K562 (cell line): ENCODE measurements around the gene SPTLC2. TPM values are rescaled to one million over a fixed set of nuclear protein-coding genes. Genes with fewer than 3 reads are reported as not detected.

Experiments used
- EGR1 ChIP-seq: fragments of 450-650 bp; conservative IDR thresholded peaks from 2 replicates; pipeline ENCODE4 v1.6.1; 2017; ENCODE audit warnings: mild to moderate bottlenecking
- FOXM1 ChIP-seq, 2 experiments: fragments of 450-650 bp in 1 of 2; sonication (generic) in 1 of 2; formaldehyde crosslinking in 1 of 2; IDR thresholded peaks; 2 replicates each; pipeline versions ENCODE4 v1.6.1 to v1.9.0; 2017 to 2022; ENCODE audit warnings: low read depth in 2 of 2, mild to moderate bottlenecking in 2 of 2, missing genetic modification reagents in 1 of 2, moderate library complexity in 1 of 2
- ILF3 ChIP-seq: fragments of 450-650 bp; IDR thresholded peaks from 2 replicates; pipeline ENCODE4 v1.6.1; 2018; ENCODE audit warnings: antibody characterized with exemption, mild to moderate bottlenecking, moderate library complexity, borderline replicate concordance
- JUND ChIP-seq, 2 experiments: IDR thresholded peaks; 2 replicates in 1 of 2; 3 replicates in 1 of 2; pipeline ENCODE4 v1.6.1; 2011; ENCODE audit warnings: borderline replicate concordance in 2 of 2, low read depth in 2 of 2, low read length in 2 of 2, improper control_type of control experiment in 1 of 2, missing biosample characterization in 1 of 2, missing genetic modification characterization in 1 of 2, missing genetic modification reagents in 1 of 2
- NFE2L1 ChIP-seq: fragments of 450-650 bp; IDR thresholded peaks from 2 replicates; pipeline ENCODE4 v1.6.1; 2016; ENCODE audit warnings: missing genetic modification characterization, low read depth, mild to moderate bottlenecking, missing compliant biosample characterization, moderate library complexity, borderline replicate concordance
- NONO ChIP-seq, 2 experiments: fragments of 200-400 bp in 1 of 2; fragments of 450-650 bp in 1 of 2; formaldehyde crosslinking in 1 of 2; IDR thresholded peaks; 2 replicates each; pipeline ENCODE4 v1.6.1; 2017; ENCODE audit warnings: low read depth in 2 of 2, mild to moderate bottlenecking in 2 of 2, moderate library complexity in 2 of 2, low read length in 1 of 2
- NR2C1 ChIP-seq, 2 experiments: fragments of 450-650 bp; IDR thresholded peaks; 2 replicates each; pipeline ENCODE4 v1.6.1; 2017; ENCODE audit warnings: mild to moderate bottlenecking in 2 of 2, antibody characterized with exemption in 1 of 2, inconsistent platforms in 1 of 2, missing compliant biosample characterization in 1 of 2, missing genetic modification characterization in 1 of 2
- SMARCA5 ChIP-seq: fragments of 450-650 bp; IDR thresholded peaks from 2 replicates; pipeline ENCODE4 v1.6.1; 2016
- TCF7 ChIP-seq: sonication (generic); IDR thresholded peaks from 2 replicates; pipeline ENCODE4 v1.6.1; 2016; ENCODE audit warnings: antibody characterized with exemption, borderline replicate concordance
- ZNF253 ChIP-seq: fragments of 250-450 bp; sonication (Bioruptor Pico); conservative IDR thresholded peaks from 2 replicates; pipeline ENCODE4 v1.6.1; 2021; ENCODE audit warnings: mild to moderate bottlenecking
- polyA plus RNA-seq, 8 experiments: library from polyadenylated mRNA; depleted of rRNA in 4 of 8; stranded (reverse) in 5 of 8; unstranded in 3 of 8; fragments of >200 nt; fragmentation: Nextera tagmentation in 2 of 8; fragmentation: Illumina TruSeq in 1 of 8; extraction: Ambion mirVana in 2 of 8; extraction: Trizol in 1 of 8; gene quantifications; 2 replicates each; pipeline versions ENCODE4 v1.2.1 to v1.2.3, GENCODE V29; 2011 to 2014; ENCODE audit warnings: inconsistent platforms in 1 of 8, missing spikeins in 1 of 8
- total RNA-seq, 7 experiments: library from RNA; depleted of rRNA in 6 of 7; stranded (reverse); fragments of >200 nt in 6 of 7; fragmentation: Illumina TruSeq in 2 of 7; extraction: Trizol in 2 of 7; gene quantifications; 2 replicates each; pipeline versions ENCODE4 v1.2.1 to v1.2.3, GENCODE V29; 2011 to 2021; ENCODE audit warnings: low replicate concordance in 1 of 7
- TF ChIP-seq, protein P1 (sequence below): fragments of 450-650 bp; IDR thresholded peaks from 2 replicates; pipeline ENCODE4 v1.6.1; 2016; ENCODE audit warnings: antibody characterized with exemption
- TF ChIP-seq, protein P2 (sequence below), 2 experiments: fragments of 200-800 bp in 1 of 2; sonication (Bioruptor generic) in 1 of 2; sonication (generic) in 1 of 2; formaldehyde crosslinking in 1 of 2; IDR thresholded peaks in 1 of 2; conservative IDR thresholded peaks in 1 of 2; 2 replicates each; pipeline versions ENCODE4 v1.5.0 to v1.6.1; 2016 to 2020; ENCODE audit warnings: missing compliant biosample characterization in 1 of 2, missing genetic modification characterization in 1 of 2, missing genetic modification reagents in 1 of 2
- TF ChIP-seq, protein P3 (sequence below): sonication (generic); formaldehyde crosslinking; IDR thresholded peaks from 2 replicates; pipeline ENCODE4 v1.8.0; 2022; ENCODE audit warnings: missing genetic modification reagents, mild to moderate bottlenecking, borderline replicate concordance
- TF ChIP-seq, protein P4 (sequence below): sonication (generic); formaldehyde crosslinking; IDR thresholded peaks from 2 replicates; pipeline ENCODE4 v1.8.1; 2023; ENCODE audit warnings: mild to moderate bottlenecking, missing genetic modification reagents
- TF ChIP-seq, protein P5 (sequence below): fragments of 200-800 bp; sonication (Bioruptor generic); IDR thresholded peaks from 2 replicates; pipeline ENCODE4 v1.6.1; 2017; ENCODE audit warnings: missing genetic modification characterization, missing compliant biosample characterization

The SPTLC2 gene
- total and polyA plus RNA-seq, 9 of the 15 experiments (the other 6 are each of a cell fraction or from before 2014, with no cell fraction given): 4.5 to 30.4 (median 14.0) TPM

DNA sequence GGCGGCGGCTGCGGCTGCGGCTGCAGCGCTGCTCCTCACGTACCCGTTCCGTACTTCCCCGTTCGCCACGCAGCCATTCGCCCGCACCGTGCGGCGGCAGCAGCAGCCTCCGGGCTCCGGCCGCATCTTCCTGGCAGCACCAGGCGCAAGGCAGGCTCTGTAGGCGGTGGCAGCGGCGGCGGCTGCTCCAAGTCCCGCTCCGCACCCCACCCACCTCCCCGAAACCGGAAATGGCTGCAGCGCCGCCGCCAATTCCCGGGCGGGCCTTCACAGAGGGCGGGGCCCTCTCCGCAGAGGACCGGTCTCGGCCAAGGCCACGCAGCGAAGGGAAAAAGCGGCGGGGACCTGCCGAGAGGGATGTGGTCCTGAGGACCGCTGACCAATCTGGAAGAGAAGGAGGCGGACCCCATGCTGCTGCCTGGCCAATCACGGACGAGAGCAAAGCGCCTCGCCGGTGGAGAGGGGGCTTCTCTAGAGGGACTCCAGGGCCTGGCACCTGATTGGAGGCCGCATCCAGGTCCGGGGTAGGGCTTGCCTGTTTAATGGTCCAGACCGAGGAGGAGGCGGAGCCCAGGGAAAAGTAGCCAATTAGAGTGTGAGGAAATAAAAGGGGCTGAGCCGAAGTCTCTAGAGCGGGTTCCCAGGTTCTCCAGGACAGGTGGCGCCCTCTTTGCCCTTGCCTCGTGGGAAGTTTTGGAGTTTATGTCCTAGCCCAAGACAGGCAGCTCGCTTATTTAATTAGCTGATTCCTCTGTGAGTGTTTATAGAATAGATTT, at the start of gene SPTLC2 (continued):
- TF ChIP-seq, protein P1, sequence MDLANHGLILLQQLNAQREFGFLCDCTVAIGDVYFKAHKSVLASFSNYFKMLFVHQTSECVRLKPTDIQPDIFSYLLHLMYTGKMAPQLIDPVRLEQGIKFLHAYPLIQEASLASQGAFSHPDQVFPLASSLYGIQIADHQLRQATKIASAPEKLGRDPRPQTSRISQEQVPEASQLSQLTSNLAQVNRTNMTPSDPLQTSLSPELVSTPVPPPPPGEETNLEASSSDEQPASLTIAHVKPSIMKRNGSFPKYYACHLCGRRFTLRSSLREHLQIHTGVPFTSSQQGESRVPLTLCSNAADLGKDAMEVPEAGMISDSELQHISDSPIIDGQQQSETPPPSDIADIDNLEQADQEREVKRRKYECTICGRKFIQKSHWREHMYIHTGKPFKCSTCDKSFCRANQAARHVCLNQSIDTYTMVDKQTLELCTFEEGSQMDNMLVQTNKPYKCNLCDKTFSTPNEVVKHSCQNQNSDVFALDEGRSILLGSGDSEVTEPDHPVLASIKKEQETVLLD: no peak
- TF ChIP-seq NR2C1 (IDR thresholded peaks at IDR 0.05) (no peak), NR2C1 (tag; IDR thresholded peaks at IDR 0.05) (no peak), NONO (IDR thresholded peaks at IDR 0.05; ENCODE audit: low read depth in 2 of 2, low read length in 1 of 2) (no peak), ILF3 (no peak), NFE2L1 (no peak), ZNF253 (CRISPR knock-in tag) (no peak), JUND (IDR thresholded peaks at IDR 0.05; ENCODE audit: borderline replicate concordance, low read depth, low read length) (no peak), JUND (tag; IDR thresholded peaks at IDR 0.05; ENCODE audit: borderline replicate concordance, low read depth, low read length) (no peak; the same call in 2 of the 3 replicates), FOXM1 (IDR thresholded peaks at IDR 0.05; ENCODE audit: low read depth) (no peak), FOXM1 (CRISPR knock-in tag; IDR thresholded peaks at IDR 0.05; ENCODE audit: low read depth) (no peak), TCF7 (no peak), SMARCA5 (no peak), EGR1 (peak; percentile 35; the same call in 1 of the 2 replicates)
- TF ChIP-seq, protein P2, sequence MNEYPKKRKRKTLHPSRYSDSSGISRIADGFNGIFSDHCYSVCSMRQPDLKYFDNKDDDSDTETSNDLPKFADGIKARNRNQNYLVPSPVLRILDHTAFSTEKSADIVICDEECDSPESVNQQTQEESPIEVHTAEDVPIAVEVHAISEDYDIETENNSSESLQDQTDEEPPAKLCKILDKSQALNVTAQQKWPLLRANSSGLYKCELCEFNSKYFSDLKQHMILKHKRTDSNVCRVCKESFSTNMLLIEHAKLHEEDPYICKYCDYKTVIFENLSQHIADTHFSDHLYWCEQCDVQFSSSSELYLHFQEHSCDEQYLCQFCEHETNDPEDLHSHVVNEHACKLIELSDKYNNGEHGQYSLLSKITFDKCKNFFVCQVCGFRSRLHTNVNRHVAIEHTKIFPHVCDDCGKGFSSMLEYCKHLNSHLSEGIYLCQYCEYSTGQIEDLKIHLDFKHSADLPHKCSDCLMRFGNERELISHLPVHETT (CRISPR knock-in tag; conservative IDR thresholded peaks at IDR 0.05 in 1 of 2, IDR thresholded peaks at IDR 0.05 in 1 of 2): peak in 1 of 2 experiments; percentile 46; a peak in 2 of 4 replicates
- TF ChIP-seq, protein P3, sequence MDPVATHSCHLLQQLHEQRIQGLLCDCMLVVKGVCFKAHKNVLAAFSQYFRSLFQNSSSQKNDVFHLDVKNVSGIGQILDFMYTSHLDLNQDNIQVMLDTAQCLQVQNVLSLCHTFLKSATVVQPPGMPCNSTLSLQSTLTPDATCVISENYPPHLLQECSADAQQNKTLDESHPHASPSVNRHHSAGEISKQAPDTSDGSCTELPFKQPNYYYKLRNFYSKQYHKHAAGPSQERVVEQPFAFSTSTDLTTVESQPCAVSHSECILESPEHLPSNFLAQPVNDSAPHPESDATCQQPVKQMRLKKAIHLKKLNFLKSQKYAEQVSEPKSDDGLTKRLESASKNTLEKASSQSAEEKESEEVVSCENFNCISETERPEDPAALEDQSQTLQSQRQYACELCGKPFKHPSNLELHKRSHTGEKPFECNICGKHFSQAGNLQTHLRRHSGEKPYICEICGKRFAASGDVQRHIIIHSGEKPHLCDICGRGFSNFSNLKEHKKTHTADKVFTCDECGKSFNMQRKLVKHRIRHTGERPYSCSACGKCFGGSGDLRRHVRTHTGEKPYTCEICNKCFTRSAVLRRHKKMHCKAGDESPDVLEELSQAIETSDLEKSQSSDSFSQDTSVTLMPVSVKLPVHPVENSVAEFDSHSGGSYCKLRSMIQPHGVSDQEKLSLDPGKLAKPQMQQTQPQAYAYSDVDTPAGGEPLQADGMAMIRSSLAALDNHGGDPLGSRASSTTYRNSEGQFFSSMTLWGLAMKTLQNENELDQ (CRISPR knock-in tag): no peak
- TF ChIP-seq, protein P4, sequence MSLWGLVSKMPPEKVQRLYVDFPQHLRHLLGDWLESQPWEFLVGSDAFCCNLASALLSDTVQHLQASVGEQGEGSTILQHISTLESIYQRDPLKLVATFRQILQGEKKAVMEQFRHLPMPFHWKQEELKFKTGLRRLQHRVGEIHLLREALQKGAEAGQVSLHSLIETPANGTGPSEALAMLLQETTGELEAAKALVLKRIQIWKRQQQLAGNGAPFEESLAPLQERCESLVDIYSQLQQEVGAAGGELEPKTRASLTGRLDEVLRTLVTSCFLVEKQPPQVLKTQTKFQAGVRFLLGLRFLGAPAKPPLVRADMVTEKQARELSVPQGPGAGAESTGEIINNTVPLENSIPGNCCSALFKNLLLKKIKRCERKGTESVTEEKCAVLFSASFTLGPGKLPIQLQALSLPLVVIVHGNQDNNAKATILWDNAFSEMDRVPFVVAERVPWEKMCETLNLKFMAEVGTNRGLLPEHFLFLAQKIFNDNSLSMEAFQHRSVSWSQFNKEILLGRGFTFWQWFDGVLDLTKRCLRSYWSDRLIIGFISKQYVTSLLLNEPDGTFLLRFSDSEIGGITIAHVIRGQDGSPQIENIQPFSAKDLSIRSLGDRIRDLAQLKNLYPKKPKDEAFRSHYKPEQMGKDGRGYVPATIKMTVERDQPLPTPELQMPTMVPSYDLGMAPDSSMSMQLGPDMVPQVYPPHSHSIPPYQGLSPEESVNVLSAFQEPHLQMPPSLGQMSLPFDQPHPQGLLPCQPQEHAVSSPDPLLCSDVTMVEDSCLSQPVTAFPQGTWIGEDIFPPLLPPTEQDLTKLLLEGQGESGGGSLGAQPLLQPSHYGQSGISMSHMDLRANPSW: no peak
- TF ChIP-seq, protein P5, sequence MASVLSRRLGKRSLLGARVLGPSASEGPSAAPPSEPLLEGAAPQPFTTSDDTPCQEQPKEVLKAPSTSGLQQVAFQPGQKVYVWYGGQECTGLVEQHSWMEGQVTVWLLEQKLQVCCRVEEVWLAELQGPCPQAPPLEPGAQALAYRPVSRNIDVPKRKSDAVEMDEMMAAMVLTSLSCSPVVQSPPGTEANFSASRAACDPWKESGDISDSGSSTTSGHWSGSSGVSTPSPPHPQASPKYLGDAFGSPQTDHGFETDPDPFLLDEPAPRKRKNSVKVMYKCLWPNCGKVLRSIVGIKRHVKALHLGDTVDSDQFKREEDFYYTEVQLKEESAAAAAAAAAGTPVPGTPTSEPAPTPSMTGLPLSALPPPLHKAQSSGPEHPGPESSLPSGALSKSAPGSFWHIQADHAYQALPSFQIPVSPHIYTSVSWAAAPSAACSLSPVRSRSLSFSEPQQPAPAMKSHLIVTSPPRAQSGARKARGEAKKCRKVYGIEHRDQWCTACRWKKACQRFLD (CRISPR knock-in tag): no peak
